Measurements from ENCODE around the gene KRT81. TPM values are rescaled to one million over a fixed set of nuclear protein-coding genes. Genes with fewer than 3 reads are reported as not detected.

KRT81 gene
- total RNA-seq, 1 experiment from 2014 or later = 2.5 TPM

GRCh38 chr12:52324153-52324444, 32.8 kb upstream of the KRT81 start:
- intact Hi-C loops (cut with micrococcal nuclease; ENCODE audit: unreplicated experiment) = no loop called here
- no peak overlapping the region for H3K4me3 ChIP-seq
- no peaks in the 10 kb centered on the region for H3K36me3 ChIP-seq (ENCODE audit: low read depth)
- ChIA-PET POLR2A (ENCODE audit: unreplicated experiment) (no interaction called here), CTCF (interaction anchor here (0.6 kb wide), 1 partner anchor 550 kb away, joined by 3 read pairs; no protein-coding TSS in a partner anchor)
- no peaks in the 10 kb centered on the region for H3K9me3 ChIP-seq (ENCODE audit: insufficient read depth, low read depth)
- no peak overlapping the region for H3K27ac ChIP-seq
- no peak overlapping the region for H3K4me2 ChIP-seq
- no peaks in the 10 kb centered on the region for H4K20me1 ChIP-seq (ENCODE audit: insufficient read depth)
- no peak overlapping the region for H2AFZ ChIP-seq
- peaks cover 12% of the 10 kb centered on the region for H3K4me1 ChIP-seq (replicated peaks; ENCODE audit: insufficient read depth)
- no peaks in the 10 kb centered on the region for H3F3A ChIP-seq (ENCODE audit: insufficient read depth, low read depth)
- no TSS peak for BruUV-seq (replicated peaks)
- H3K79me2 ChIP-seq (ENCODE audit: low read depth) = no peaks in the 10 kb centered on the region
- DNase-seq = no peak
- no peaks in the 10 kb centered on the region for H3K9me2 ChIP-seq (ENCODE audit: insufficient read depth)
- no peaks in the 10 kb centered on the region for H3K27me3 ChIP-seq (ENCODE audit: insufficient read depth, low read depth)
- TF ChIP-seq CTCF (conservative IDR thresholded peaks at IDR 0.05) (no peak), EZH2 (IDR thresholded peaks at IDR 0.05; ENCODE audit: low read depth) (no peak)

- ChIA-PET CTCF (interaction anchor here (0.6 to 0.8 kb wide), 2 partner anchors 44 to 550 kb away, joined by 3 read pairs; no protein-coding TSS in a partner anchor), POLR2A (ENCODE audit: unreplicated experiment) (no interaction called here)
- Histone ChIP-seq H3K27ac (no peak overlapping the region), H3K9me3 (ENCODE audit: insufficient read depth, low read depth) (no peaks in the 10 kb centered on the region), H3K36me3 (ENCODE audit: low read depth) (no peaks in the 10 kb centered on the region), H3F3A (ENCODE audit: insufficient read depth, low read depth) (no peaks in the 10 kb centered on the region), H4K20me1 (ENCODE audit: insufficient read depth) (no peaks in the 10 kb centered on the region), H3K9me2 (ENCODE audit: insufficient read depth) (no peaks in the 10 kb centered on the region), H2AFZ (no peak overlapping the region), H3K4me1 (replicated peaks; ENCODE audit: insufficient read depth) (peaks cover 12% of the 10 kb centered on the region), H3K79me2 (ENCODE audit: low read depth) (no peaks in the 10 kb centered on the region), H3K27me3 (ENCODE audit: insufficient read depth, low read depth) (no peaks in the 10 kb centered on the region), H3K4me3 (no peak overlapping the region), H3K4me2 (no peak overlapping the region)
- intact Hi-C loops (cut with micrococcal nuclease; ENCODE audit: unreplicated experiment) = no loop called here
- TF ChIP-seq CTCF (conservative IDR thresholded peaks at IDR 0.05) (no peak), EZH2 (IDR thresholded peaks at IDR 0.05; ENCODE audit: low read depth) (no peak)
- no peak for DNase-seq
- BruUV-seq (replicated peaks) = no TSS peak
These were observed 32.2 kb upstream of the KRT81 start for GRCh38 chr12:52323416-52324152.

- Histone ChIP-seq H3K4me2 (no peak overlapping the region), H3K36me3 (ENCODE audit: low read depth) (no peaks in the 10 kb centered on the region), H3K9me3 (ENCODE audit: insufficient read depth, low read depth) (no peaks in the 10 kb centered on the region), H3K27me3 (ENCODE audit: insufficient read depth, low read depth) (no peaks in the 10 kb centered on the region), H3K4me3 (no peak overlapping the region), H3F3A (ENCODE audit: insufficient read depth, low read depth) (no peaks in the 10 kb centered on the region), H3K9me2 (ENCODE audit: insufficient read depth) (no peaks in the 10 kb centered on the region), H2AFZ (no peak overlapping the region), H4K20me1 (ENCODE audit: insufficient read depth) (no peaks in the 10 kb centered on the region), H3K4me1 (replicated peaks; ENCODE audit: insufficient read depth) (peaks cover 9% of the 10 kb centered on the region), H3K27ac (no peak overlapping the region), H3K79me2 (ENCODE audit: low read depth) (no peaks in the 10 kb centered on the region)
- intact Hi-C loops (cut with micrococcal nuclease; ENCODE audit: unreplicated experiment) = no loop called here
- DNase-seq = no peak
- no TSS peak for BruUV-seq (replicated peaks)
- TF ChIP-seq CTCF (conservative IDR thresholded peaks at IDR 0.05) = no peak
- no peak for TF ChIP-seq EZH2 (IDR thresholded peaks at IDR 0.05; ENCODE audit: low read depth)
- POLR2A ChIA-PET (ENCODE audit: unreplicated experiment) = no interaction called here
- CTCF ChIA-PET = interaction anchor here (0.8 kb wide), 1 partner anchor 43 kb away, joined by 3 read pairs; no protein-coding TSS in a partner anchor
These were observed 31.7 kb upstream of the KRT81 start for GRCh38 chr12:52323001-52323400.

Measured in PC-9 (cell line).